Heart left ventricle (tissue), 13 donors: ENCODE measurements around the gene BOK.

Experiments
- POLR2A ChIP-seq, 2 donors: fragments of 450-650 bp; IDR thresholded peaks; one replicate each; pipeline ENCODE4 v1.6.1; 2017; ENCODE audit warnings: antibody characterized with exemption in 2 of 2, mild to moderate bottlenecking in 2 of 2, moderate library complexity in 2 of 2
- TF ChIP-seq, protein P1 (sequence below), 12 donors: fragments of 200-600 bp; sonication (generic) in 4 of 12; IDR thresholded peaks; one replicate each; pipeline versions ENCODE4 v1.5.0 to v1.8.0; 2018 to 2022; ENCODE audit warnings: antibody characterized with exemption in 12 of 12, mild to moderate bottlenecking in 5 of 12
- donor health status: ischemic (EF 13 %, LVEDD 7.1; RV severe dilation, severe dysfunction).
- donor health status: DM: no; HTN: yes; CAD: no.
- donor health status: DM: no; HTN: no; CAD: no.
- donor health status: ischemic (EF 25% LVEDD 6.9; RV normal size, moderate dysfunction).
- donor health status: ischemic (EF 25% LVEDD 5.7; RV mildly dilated, moderate dysfunction).
- donor health status: ischemic (EF 35%, LVEDD 5.7; RV mildly dilated, moderate dysfunction).
- donor health status: nonischemic (EF 11% LVEDD 7.7; RV severe dilation, severe dysfunction).
- donor health status: DM: yes; HTN: yes; CAD: no.
- donor health status: PGD.
- donor health status: ischemic (EF 29% LVEDD 5.4; RV normal size, mild dysfunction).
- donor health status: nonischemic (EF 23%, LVEDD 6.1; RV moderate dilation, normal function).

DNA sequence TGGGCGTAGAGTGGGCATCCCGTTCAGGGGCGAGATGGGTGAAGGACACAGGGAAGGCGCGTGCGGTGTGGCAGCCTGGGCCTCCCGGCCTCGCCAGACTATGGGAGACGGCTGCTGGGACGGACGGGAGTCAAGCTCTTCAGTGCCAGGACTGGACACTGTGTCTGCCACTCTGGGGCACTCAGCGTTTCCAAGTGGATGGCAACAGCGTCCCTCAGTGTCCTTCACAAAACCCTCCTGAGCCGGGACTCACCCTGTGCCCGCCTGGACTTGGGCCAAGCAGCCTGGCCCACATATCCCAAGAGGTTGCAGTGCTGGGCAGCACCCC, 16.3 kb upstream of the BOK start:
- TF ChIP-seq POLR2A (IDR thresholded peaks at IDR 0.05) = no peak
- TF ChIP-seq, protein P1, sequence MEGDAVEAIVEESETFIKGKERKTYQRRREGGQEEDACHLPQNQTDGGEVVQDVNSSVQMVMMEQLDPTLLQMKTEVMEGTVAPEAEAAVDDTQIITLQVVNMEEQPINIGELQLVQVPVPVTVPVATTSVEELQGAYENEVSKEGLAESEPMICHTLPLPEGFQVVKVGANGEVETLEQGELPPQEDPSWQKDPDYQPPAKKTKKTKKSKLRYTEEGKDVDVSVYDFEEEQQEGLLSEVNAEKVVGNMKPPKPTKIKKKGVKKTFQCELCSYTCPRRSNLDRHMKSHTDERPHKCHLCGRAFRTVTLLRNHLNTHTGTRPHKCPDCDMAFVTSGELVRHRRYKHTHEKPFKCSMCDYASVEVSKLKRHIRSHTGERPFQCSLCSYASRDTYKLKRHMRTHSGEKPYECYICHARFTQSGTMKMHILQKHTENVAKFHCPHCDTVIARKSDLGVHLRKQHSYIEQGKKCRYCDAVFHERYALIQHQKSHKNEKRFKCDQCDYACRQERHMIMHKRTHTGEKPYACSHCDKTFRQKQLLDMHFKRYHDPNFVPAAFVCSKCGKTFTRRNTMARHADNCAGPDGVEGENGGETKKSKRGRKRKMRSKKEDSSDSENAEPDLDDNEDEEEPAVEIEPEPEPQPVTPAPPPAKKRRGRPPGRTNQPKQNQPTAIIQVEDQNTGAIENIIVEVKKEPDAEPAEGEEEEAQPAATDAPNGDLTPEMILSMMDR (IDR thresholded peaks at IDR 0.05) = no peak
